Ovary (tissue), 9 donors: ENCODE data around the gene FAM184B. TPM values are rescaled to one million over a fixed set of nuclear protein-coding genes. Genes with fewer than 3 reads are reported as not detected.

Experiments used
- DNase-seq, 5 donors: peaks; one replicate each; pipeline ENCODE4 v3.0.0-alpha.2; 2019 to 2020
- H3K27ac ChIP-seq, 2 donors: fragments of 200-600 bp; one replicate each; pipeline versions ENCODE4 v1.5.1 to v1.8.0; 2019 to 2022
- H3K27me3 ChIP-seq: fragments of 200-600 bp; one replicate; pipeline ENCODE4 v1.8.0; 2022
- H3K36me3 ChIP-seq: fragments of 200-600 bp; sonication (generic); one replicate; pipeline ENCODE4 v1.5.1; 2019
- H3K4me1 ChIP-seq: one replicate; pipeline ENCODE4 v1.8.1; 2013; ENCODE audit warnings: mild to moderate bottlenecking, moderate library complexity; ENCODE audit not compliant: insufficient read depth
- H3K4me3 ChIP-seq: fragments of 200-600 bp; sonication (generic); one replicate; pipeline ENCODE4 v1.5.1; 2017
- H3K9me3 ChIP-seq, 2 donors: fragments of 200-600 bp in 1 of 2; sonication (generic) in 1 of 2; one replicate each; pipeline versions ENCODE4 v1.5.1 to v1.8.1; 2013 to 2019; ENCODE audit warnings: mild to moderate bottlenecking in 1 of 2, moderate library complexity in 1 of 2
- EP300 ChIP-seq: sonication (generic); formaldehyde crosslinking; IDR thresholded peaks from one replicate; pipeline ENCODE4 v1.6.1; 2017; ENCODE audit warnings: antibody characterized with exemption
- POLR2A ChIP-seq: fragments of 450-650 bp; IDR thresholded peaks from one replicate; pipeline ENCODE4 v1.6.1; 2017; ENCODE audit warnings: antibody characterized with exemption, mild to moderate bottlenecking, moderate library complexity
- WGBS, 3 donors: extraction: QIAGEN DNeasy Blood & Tissue Kit in 1 of 3; methylation state at CpG; one replicate each; pipeline versions ENCODE4 v1.1.5 to v1.1.7; 2013 to 2017; 5-methylcytosine and 5-hydroxymethylcytosine counted together
- intact Hi-C, 4 donors: fragments of 100-400 bp; cut with DNase I; formaldehyde crosslinking; loops; one replicate each; pipeline versions ENCODE4 v1.11.0 to v1.15.1; 2022 to 2023
- polyA plus RNA-seq, 2 donors: library from polyadenylated mRNA; stranded (reverse); fragments of 200-250 nt in 1 of 2; fragments of 350-450 nt in 1 of 2; fragmentation: Illumina TruSeq in 1 of 2; extraction: RNeasy Lipid Tissue Mini Kit (QIAGEN cat#74804) in 1 of 2; gene quantifications; one replicate each; pipeline ENCODE4 v1.2.3, GENCODE V29; 2013 to 2014
- total RNA-seq, 7 donors: library from RNA; depleted of rRNA in 2 of 7; stranded (reverse); fragments of >200 nt in 2 of 7; fragmentation: NEBNext Ultra II Directional in 3 of 7; extraction: Animal tissue kit (Norgen Biotek cat#: 25700) in 3 of 7; gene quantifications; one replicate each; pipeline versions ENCODE4 v1.1.0 to v1.2.4, GENCODE V29; 2016 to 2023
- TF ChIP-seq, protein P1 (sequence below), 3 donors: fragments of 450-650 bp in 2 of 3; fragments of 200-600 bp in 1 of 3; IDR thresholded peaks; one replicate each; pipeline versions ENCODE4 v1.5.1 to v1.8.0; 2016 to 2022; ENCODE audit warnings: antibody characterized with exemption in 3 of 3, mild to moderate bottlenecking in 1 of 3
- donor health status: DM: no; HTN: no; CAD: no; lungs with moderate emphysema.
- donor health status: DM: no; HTN: no; CAD: no.
- donor health status: Bipolar disorder and iron deficiency.
- donor health status: DM: yes; HTN: yes; CAD: no.
- donor health status: DM: no; HTN: no; CAD: no.
- donor health status: DM: yes; HTN: yes; CAD: no.

Gene FAM184B
- total and polyA plus RNA-seq, 9 donors, result 0.03 to 0.17 (median 0.04) TPM; not detected in 5

DNA sequence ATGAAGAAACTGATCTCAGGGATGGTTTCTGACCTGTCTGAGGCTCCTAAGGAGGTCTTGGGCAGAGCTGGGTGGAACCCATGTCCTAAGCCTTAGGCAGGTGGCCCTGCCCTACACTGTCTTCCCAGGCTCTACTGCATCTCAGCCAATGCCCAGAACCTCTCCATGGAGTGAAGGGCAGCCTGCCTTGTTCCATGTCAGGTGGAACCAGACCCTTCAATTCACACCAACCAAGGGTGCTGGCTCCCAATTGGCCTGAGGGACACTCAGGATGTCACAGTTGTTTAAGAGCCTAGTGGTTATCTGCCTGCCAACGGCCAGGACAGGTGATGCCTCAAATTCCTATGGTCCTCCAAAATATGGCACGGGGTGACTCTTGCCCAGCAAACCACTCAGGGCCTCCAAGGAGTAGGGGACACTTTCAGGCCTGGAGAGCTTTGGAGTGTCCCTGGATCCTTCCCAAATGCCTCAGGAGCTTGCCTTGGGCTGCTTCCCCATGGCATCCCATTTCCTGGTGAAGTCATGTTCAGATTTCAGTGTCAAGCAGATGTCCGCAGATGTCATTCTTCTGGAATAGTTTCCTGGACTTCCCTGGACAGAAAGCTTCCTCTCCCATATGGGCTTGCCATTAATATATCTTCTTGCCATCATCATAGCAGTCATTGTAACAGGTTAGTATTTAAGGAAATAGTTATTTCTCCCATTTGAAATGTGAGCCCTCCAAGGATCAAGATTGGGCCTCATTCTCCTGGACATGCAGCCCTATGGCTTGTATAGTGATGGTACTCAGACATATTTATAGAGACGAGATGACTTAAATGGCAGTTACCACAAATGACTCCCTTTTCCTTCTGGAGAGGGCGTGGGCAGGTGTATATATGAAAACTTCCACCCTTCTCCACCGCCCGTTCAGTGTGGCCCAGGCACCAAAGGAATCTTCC, 99.9 kb downstream of the FAM184B start:
- Histone ChIP-seq H3K4me1 (no peaks in the 10 kb centered on the region), H3K9me3 (no peaks in the 10 kb centered on the region)
- WGBS, 3 donors, result 58 to 72% (median 67%) methylated on average over 7 of the region's 7 CpGs

DNA sequence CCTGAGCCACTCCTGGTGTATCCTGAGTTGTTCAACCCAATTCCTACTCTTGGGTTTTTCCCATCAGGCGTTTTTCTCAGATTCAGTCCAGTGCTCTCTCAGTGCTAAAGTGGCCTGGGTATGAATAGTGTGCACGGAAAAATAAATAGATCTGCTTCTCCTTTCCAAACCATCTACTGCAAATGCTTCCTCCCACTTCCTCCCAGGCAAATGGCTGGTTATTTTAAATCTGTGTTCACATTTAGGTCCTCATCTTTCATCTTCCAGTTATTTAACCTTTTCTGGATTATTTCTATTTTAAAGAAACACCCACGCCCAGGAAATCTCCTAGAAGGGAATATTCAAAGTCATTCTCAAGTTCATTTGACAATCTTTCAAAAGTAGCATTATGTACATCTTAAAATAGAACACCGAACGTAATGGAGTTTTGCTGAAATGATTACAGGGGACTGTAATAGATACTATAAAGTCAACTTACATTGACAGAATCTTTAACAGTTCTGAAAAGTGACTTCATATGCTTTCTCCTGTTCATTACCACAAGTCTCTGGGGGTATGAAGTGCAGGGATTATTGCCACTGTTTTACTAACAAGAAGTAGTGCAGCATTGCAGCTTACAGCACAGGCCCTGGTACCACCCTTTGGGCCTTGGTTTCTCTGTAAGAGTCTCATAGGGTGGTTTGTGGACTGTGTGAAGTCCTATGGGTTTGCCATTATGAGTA, 100.7 kb downstream of the FAM184B start:
- H3K9me3 ChIP-seq, result no peaks in the 10 kb centered on the region
- intact Hi-C loops, result no loop called here
- no peaks in the 10 kb centered on the region for H3K27me3 ChIP-seq
- H3K27ac ChIP-seq, result no peak overlapping the region
- H3K4me1 ChIP-seq, result no peaks in the 10 kb centered on the region
- H3K36me3 ChIP-seq, result no peaks in the 10 kb centered on the region
- no peak for DNase-seq
- no peak for TF ChIP-seq EP300
- TF ChIP-seq, protein P1, sequence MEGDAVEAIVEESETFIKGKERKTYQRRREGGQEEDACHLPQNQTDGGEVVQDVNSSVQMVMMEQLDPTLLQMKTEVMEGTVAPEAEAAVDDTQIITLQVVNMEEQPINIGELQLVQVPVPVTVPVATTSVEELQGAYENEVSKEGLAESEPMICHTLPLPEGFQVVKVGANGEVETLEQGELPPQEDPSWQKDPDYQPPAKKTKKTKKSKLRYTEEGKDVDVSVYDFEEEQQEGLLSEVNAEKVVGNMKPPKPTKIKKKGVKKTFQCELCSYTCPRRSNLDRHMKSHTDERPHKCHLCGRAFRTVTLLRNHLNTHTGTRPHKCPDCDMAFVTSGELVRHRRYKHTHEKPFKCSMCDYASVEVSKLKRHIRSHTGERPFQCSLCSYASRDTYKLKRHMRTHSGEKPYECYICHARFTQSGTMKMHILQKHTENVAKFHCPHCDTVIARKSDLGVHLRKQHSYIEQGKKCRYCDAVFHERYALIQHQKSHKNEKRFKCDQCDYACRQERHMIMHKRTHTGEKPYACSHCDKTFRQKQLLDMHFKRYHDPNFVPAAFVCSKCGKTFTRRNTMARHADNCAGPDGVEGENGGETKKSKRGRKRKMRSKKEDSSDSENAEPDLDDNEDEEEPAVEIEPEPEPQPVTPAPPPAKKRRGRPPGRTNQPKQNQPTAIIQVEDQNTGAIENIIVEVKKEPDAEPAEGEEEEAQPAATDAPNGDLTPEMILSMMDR (IDR thresholded peaks at IDR 0.05), result no peak
- no peak for TF ChIP-seq POLR2A
- 52 to 59% (median 54%) methylated on average over 5 of the region's 5 CpGs for WGBS, 3 donors
- no peak overlapping the region for H3K4me3 ChIP-seq

More for the DNA sequence above, 99.9 kb downstream of the FAM184B start:
- no peak for DNase-seq
- H3K4me3 ChIP-seq, result no peak overlapping the region
- intact Hi-C loops, result no loop called here
- TF ChIP-seq POLR2A (no peak), EP300 (no peak)
- TF ChIP-seq, protein P1 (IDR thresholded peaks at IDR 0.05), result no peak
- H3K27ac ChIP-seq, result no peak overlapping the region
- H3K36me3 ChIP-seq, result no peaks in the 10 kb centered on the region
- no peaks in the 10 kb centered on the region for H3K27me3 ChIP-seq

DNA sequence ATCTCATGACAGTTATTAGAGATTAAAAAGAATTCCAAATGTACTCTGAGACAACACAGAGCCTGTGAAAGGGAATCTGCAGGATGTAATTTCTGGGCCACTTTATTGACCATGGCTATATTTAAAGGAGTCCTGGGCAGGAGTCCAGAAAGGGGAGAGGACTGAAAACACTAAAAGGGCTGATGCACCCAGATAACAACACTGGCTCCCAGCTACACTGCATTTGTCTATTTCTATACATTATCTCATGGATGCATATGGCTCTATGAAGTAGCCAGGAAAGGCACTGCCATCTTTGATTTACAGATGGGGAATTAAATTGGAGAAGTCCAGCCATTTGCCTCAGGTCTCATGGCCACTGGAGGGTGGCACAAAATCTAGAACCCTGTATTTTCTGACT, 111.0 kb downstream of the FAM184B start:
- Histone ChIP-seq H3K4me1 (no peaks in the 10 kb centered on the region), H3K27ac (no peak overlapping the region), H3K4me3 (no peak overlapping the region), H3K36me3 (no peaks in the 10 kb centered on the region), H3K27me3 (no peaks in the 10 kb centered on the region), H3K9me3 (peaks cover 0 to 2% of the 10 kb centered on the region in 2 donors)
- intact Hi-C loops, result no loop called here
- DNase-seq, result no peak
- TF ChIP-seq EP300 (no peak), POLR2A (no peak)
- TF ChIP-seq, protein P1 (IDR thresholded peaks at IDR 0.05), result no peak

- DNase-seq, result no peak
- Histone ChIP-seq H3K27me3 (no peaks in the 10 kb centered on the region), H3K4me3 (no peak overlapping the region), H3K36me3 (no peaks in the 10 kb centered on the region), H3K27ac (no peak overlapping the region), H3K4me1 (no peaks in the 10 kb centered on the region), H3K9me3 (peaks cover 0 to 2% of the 10 kb centered on the region in 2 donors)
- 72 to 84% (median 75%) methylated on average over 3 of the region's 3 CpGs for WGBS, 3 donors
- TF ChIP-seq POLR2A (no peak), EP300 (no peak)
- TF ChIP-seq, protein P1 (IDR thresholded peaks at IDR 0.05), result no peak
- intact Hi-C loops, result no loop called here
These were observed 113.7 kb downstream of the FAM184B start for GRCh38 chr4:17667653-17668201.
